Mammary epithelial cell (primary cell): ENCODE data around the gene XAB2.

Source experiments
- CTCF ChIP-seq, 2 donors: IDR thresholded peaks in 1 of 2; conservative IDR thresholded peaks in 1 of 2; 2 replicates each; pipeline ENCODE4 v1.5.1; 2011 to 2012; ENCODE audit warnings: inconsistent platforms in 2 of 2, low read length in 2 of 2, mild to moderate bottlenecking in 2 of 2, control low read depth in 1 of 2, low read depth in 1 of 2; ENCODE audit not compliant: insufficient read depth in 1 of 2; ENCODE audit errors: extremely low read depth in 1 of 2
- EZH2 ChIP-seq: IDR thresholded peaks from 2 replicates; pipeline ENCODE4 v1.6.1; 2012; ENCODE audit warnings: low read length, inconsistent platforms, borderline replicate concordance

GRCh38 chr19:7669641-7670040 is 40.3 kb upstream of the XAB2 start:
- TF ChIP-seq CTCF (conservative IDR thresholded peaks at IDR 0.05 in 1 of 2, IDR thresholded peaks at IDR 0.05 in 1 of 2; ENCODE audit: extremely low read depth in 1 of 2, insufficient read depth in 1 of 2, low read depth in 1 of 2, low read length in 2 of 2) (no peak), EZH2 (no peak)
